DLD1 (cell line): Measurements from ENCODE around the gene CCDC34.

ENCODE experiments used
- in situ Hi-C: cut with HindIII; loops from 2 replicates; pipeline ENCODE4 v1.10.0; 2017; ENCODE audit warnings: low sequenced_read_pairs

Gene CCDC34

DNA sequence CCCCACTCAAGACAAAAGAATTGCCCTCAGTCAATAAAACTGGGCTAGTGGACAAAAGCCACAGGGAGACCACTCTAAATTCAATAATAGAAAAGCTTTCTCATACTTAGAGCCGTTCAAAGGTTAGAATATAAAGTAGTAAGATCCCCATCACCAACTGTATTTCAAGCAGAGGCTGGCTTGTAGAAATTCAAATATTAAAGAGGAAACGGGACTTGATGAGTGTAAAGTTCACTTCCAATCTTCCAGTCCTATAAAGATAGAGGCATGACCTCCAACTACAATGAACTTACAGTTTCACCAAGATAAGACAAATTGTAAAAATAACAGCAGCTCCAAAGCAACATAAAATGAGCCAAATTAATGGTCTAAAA lies 70.4 kb downstream of the CCDC34 start:
- in situ Hi-C loops, result no loop called here

DNA sequence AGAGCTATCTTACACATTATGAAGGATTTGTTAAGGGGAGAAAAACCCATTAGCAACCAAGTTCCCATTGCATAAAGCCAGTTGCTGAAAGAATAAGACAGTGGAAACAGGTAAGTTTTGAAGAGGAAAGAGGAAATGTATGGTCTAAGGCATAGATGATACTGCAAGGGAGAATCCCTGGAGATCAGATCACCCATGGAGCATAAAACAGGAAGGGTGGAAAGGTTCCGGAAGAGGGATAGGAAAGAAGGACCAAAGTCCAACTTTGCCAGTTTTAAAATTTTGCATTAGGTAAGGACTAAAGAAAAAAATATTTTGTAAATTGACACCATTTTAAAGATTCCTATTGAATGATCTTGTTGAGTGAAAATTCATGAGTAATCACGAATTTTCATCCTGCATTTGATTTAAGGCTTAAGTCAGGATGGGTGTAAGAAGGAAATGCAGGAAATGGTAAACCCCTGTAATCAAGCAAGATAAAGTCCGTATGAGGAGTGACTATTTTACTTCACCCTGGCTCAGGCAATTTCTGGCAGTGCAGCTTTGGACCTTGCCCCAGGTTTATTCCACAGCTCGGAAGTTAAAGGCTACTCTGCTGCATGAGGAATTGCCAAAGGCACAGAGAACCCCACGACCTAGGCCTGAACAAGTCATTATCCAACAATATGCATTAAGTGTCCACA lies 70.9 kb downstream of the CCDC34 start:
- in situ Hi-C loops, result no loop called here

GRCh38 chr11:27291302-27291889 lies 71.6 kb downstream of the CCDC34 start:
- in situ Hi-C loops, result no loop called here

DNA sequence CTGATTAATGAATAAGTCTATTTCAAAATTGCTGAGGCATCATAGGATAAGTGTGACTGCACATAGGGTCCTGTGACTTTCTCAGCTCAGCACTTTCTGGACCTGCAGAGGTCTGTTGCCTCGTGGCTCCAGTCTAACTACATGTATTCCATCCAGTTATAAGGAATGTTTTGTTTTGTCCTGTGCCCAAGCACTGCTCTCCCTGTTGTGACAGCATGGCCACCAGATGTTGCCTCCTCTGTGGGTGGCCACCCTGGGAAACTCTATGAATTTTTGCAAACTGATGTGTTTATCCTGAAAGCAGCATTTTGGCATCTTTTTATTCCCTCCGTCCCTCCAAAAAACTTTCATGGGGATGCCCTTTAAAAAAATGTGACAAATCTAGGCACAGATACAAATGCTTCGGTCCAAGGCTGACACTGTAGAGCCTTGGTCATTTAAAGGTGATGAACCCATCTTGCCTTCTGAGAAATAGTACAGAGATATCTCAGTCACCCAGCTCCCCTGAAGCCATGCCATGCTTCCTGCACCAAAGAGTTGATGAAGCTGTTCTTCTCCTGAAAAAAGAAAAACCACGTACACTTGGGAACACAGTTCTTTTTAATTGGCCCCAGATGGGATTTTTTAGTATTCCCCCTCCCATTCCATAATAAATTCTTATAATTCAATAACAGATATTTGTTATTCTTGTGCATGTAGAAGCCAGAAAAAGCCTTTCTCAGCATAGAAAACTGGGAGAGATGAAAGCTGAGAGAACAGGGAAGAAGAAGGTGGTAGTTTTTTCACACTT lies 72.6 kb downstream of the CCDC34 start:
- in situ Hi-C loops, result no loop called here
